AG04450 (cell line): ENCODE data around the gene FFAR1. TPM values are rescaled to one million over a fixed set of nuclear protein-coding genes. Genes with fewer than 3 reads are reported as not detected.

Experiments
- CTCF ChIA-PET: fragments of 300-600, 350-600 bp; formaldehyde crosslinking; extraction: SDS; loops from one replicate; lab custom pipeline; 2022; ENCODE audit warnings: antibody characterized with exemption, inconsistent platforms; lab: Charles Lee
- POLR2A ChIA-PET: fragments of 350-600 bp; formaldehyde crosslinking; extraction: SDS; loops from one replicate; lab custom pipeline; 2021; ENCODE audit warnings: antibody characterized with exemption, inconsistent platforms; lab: Yijun Ruan, JAX
- DNase-seq: peaks from one replicate; pipeline ENCODE4 v3.0.0-alpha.2; 2011; ENCODE audit warnings: low read depth, low spot score
- H3K27ac ChIP-seq: one replicate; pipeline ENCODE4 v1.5.1; 2012; ENCODE audit warnings: low read depth, low read length, control low read depth
- H3K27me3 ChIP-seq: one replicate; pipeline ENCODE4 v1.6.0; 2012; ENCODE audit warnings: low read length; ENCODE audit not compliant: control insufficient read depth, insufficient read depth
- H3K4me3 ChIP-seq: 2 replicates; pipeline ENCODE4 v1.5.1; 2011; ENCODE audit warnings: mild to moderate bottlenecking, low read depth, low read length, control low read depth
- H3K9me3 ChIP-seq: 2 replicates; pipeline ENCODE4 v1.5.1; 2012; ENCODE audit warnings: low read length; ENCODE audit not compliant: control insufficient read depth, insufficient read depth
- CTCF ChIP-seq: IDR thresholded peaks from 2 replicates; pipeline ENCODE4 v1.5.1; 2011; ENCODE audit warnings: low read depth, low read length, control low read depth, inconsistent platforms
- polyA plus RNA-seq: library from polyadenylated mRNA; depleted of rRNA; stranded (reverse); fragments of >200 nt; gene quantifications from 2 replicates; pipeline ENCODE4 v1.2.3, GENCODE V29; 2011

Gene FFAR1
- polyA plus RNA-seq, 1 experiment: not detected

DNA sequence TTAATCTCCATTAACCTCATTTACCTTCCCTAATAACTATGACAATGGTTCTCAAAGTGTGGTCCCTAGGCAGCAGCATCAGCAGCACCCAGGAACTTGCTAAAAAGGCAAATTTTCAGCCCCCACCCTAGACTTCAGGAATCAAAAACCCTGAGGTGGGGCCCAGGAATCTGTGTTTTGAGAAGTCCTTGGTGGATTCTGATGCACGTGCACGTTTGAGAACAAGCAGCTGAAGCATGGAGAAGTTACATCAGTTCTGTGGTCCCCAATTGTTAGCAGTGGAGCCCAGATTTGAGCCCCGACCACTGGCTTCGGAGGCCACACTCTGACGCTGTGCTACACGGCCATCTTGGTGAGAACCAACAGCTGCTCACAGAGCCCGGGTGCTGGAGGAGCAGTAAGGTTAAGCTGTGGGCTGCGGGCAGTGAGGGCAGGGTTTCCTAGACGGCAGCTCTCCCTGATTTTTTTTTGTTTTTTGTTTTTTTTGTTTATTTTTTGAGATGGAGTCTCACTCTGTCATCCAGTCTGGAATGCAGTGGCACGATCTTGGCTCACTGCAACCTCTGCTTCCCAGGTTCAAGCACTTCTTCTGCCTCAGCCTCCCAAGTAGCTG lies 32.7 kb upstream of the FFAR1 start:
- Histone ChIP-seq H3K27ac (no peak overlapping the region), H3K9me3 (peaks cover under 1% of the 10 kb centered on the region; the same call in 1 of the 2 replicates), H3K27me3 (peaks cover 2% of the 10 kb centered on the region), H3K4me3 (no peak overlapping the region)
- ChIA-PET CTCF (no interaction called here), POLR2A (no interaction called here)
- no peak for DNase-seq
- TF ChIP-seq CTCF: no peak

DNA sequence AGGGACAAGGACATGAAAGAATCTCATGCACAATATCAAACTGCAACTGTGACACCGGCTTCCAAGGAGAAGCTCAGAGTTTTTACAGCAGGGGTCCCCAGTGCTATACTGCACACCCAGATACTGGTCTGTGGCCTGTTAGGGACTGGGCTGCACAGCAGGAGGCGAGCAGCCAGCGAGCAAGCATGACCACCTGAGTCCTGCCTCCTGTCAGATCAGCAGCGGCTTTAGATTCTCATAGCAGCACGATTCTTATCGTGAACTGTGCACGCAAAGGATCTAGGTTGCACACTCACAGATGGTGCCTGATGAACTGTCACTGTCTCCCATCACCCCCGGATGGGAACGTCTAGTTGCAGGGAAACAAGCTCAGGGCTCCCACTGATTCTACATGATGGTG lies 31.8 kb upstream of the FFAR1 start:
- no peak overlapping the region for H3K4me3 ChIP-seq

DNA sequence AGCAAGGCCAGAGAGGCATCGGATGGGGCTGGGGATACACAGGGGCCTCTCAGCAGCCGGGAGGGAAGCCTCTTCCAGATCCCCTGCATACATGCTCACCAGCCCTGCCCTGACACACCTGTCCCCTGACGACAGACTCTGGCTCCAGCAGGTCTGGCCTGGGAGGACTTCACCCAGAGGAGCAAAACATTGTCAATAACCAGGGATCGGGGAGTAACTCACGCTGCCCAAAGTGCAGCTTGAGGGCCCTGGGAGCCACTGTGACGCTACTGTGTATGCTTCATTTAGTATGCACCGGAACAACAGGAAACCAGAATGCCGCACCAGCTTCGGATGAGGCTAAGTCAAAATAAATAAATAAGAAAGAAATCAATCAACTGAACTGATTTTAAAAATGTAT lies 31.1 kb upstream of the FFAR1 start:
- no peak overlapping the region for H3K4me3 ChIP-seq
- H3K9me3 ChIP-seq: 0 out of 2 replicates have a peak, but pooled peaks cover under 1% of the 10 kb centered on the region
- H3K27ac ChIP-seq: no peak overlapping the region
- H3K27me3 ChIP-seq: no peaks in the 10 kb centered on the region
- no peak for TF ChIP-seq CTCF
- ChIA-PET POLR2A (no interaction called here), CTCF (no interaction called here)
- no peak for DNase-seq

More for the DNA sequence above, 31.8 kb upstream of the FFAR1 start:
- H3K9me3 ChIP-seq: no peaks in the 10 kb centered on the region
- CTCF ChIA-PET: no interaction called here
- no peak overlapping the region for H3K27ac ChIP-seq
- TF ChIP-seq CTCF: no peak
- POLR2A ChIA-PET: no interaction called here
- no peak for DNase-seq
- no peaks in the 10 kb centered on the region for H3K27me3 ChIP-seq

GRCh38 chr19:35317464-35318043 lies 30.1 kb upstream of the FFAR1 start:
- H3K27ac ChIP-seq: no peak overlapping the region
- peaks cover 4% of the 10 kb centered on the region; the same call in 1 of the 2 replicates for H3K9me3 ChIP-seq
- CTCF ChIA-PET: no interaction called here
- POLR2A ChIA-PET: no interaction called here
- no peak for TF ChIP-seq CTCF
- no peak for DNase-seq
- no peaks in the 10 kb centered on the region for H3K27me3 ChIP-seq
- no peak overlapping the region for H3K4me3 ChIP-seq

- TF ChIP-seq CTCF: no peak
- CTCF ChIA-PET: no interaction called here
- Histone ChIP-seq H3K27ac (no peak overlapping the region), H3K9me3 (peaks cover 4% of the 10 kb centered on the region; the same call in 1 of the 2 replicates), H3K27me3 (no peaks in the 10 kb centered on the region), H3K4me3 (no peak overlapping the region)
- DNase-seq: no peak
- POLR2A ChIA-PET: no interaction called here
These were observed 28.8 kb upstream of the FFAR1 start for GRCh38 chr19:35318679-35319448.
